ENCODE measurements around the gene GLI3. TPM values are rescaled to one million over a fixed set of nuclear protein-coding genes. Genes with fewer than 3 reads are reported as not detected.

Gene GLI3
- total RNA-seq, 1 experiment from 2014 or later = 45.0 TPM

DNA sequence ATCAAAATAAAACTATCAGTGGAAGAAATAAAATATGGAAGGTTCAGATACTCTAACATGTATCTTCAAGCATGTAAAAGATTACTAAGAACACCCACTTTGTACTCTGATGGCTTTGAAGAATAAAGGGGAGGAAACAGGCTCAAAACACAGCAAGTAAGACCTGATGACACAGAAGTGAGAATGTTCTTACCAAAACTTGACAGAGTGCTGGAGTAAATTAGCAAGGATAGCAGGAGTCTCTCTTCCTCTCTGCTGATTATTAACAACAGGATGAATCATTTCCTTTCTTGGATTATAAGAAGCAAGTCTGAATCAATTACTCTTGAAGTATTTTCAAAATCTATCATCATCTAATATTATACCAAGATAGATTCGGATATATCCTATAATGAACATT, 47.5 kb downstream of the GLI3 start:
- no peaks in the 10 kb centered on the region for H3K79me2 ChIP-seq (ENCODE audit: insufficient read depth, low read length)
- H3K27ac ChIP-seq (ENCODE audit: insufficient read length, low read depth, low read length) = no peak overlapping the region
- no peaks in the 10 kb centered on the region for H3K4me1 ChIP-seq (ENCODE audit: insufficient read depth, low read length)

More for the DNA sequence above, 47.5 kb downstream of the GLI3 start:
- no peak overlapping the region for H3K4me3 Mint-ChIP-seq
- H3K9me3 Mint-ChIP-seq = no peaks in the 10 kb centered on the region; a peak in 1 of 5 replicates
- no peak overlapping the region for H3K23ac ChIP-seq (ENCODE audit: insufficient read length, low read depth, low read length)
- no peak overlapping the region for H4K5ac ChIP-seq (ENCODE audit: insufficient read length, low read depth, low read length)
- no peak overlapping the region for H3K9ac ChIP-seq (ENCODE audit: extremely low read depth, insufficient read length, low read length)
- H4K91ac ChIP-seq (ENCODE audit: insufficient read length, low read depth, low read length) = no peak overlapping the region
- no peak overlapping the region for H3K18ac ChIP-seq (ENCODE audit: insufficient read length, low read depth, low read length)
- H4K20me1 ChIP-seq (ENCODE audit: control insufficient read depth, insufficient read depth, insufficient read length) = peaks cover 3% of the 10 kb centered on the region
- H2AK5ac ChIP-seq (ENCODE audit: insufficient read length, low read length) = no peak overlapping the region
- no peak overlapping the region for H2BK15ac ChIP-seq (ENCODE audit: low read depth, low read length)
- no peak overlapping the region for H2BK12ac ChIP-seq (ENCODE audit: insufficient read length, low read depth, low read length)
- H2BK120ac ChIP-seq (ENCODE audit: low read depth, low read length, poor library complexity, severe bottlenecking) = no peak overlapping the region
- no peak for DNase-seq
- no peak overlapping the region for H3K56ac ChIP-seq (ENCODE audit: insufficient read length, low read depth, low read length)
- H3T11ph ChIP-seq (ENCODE audit: low read length) = no peak overlapping the region
- no peaks in the 10 kb centered on the region for H3K27me3 ChIP-seq (ENCODE audit: insufficient read depth, low read length)
- no peak overlapping the region for H3K4me2 ChIP-seq (ENCODE audit: insufficient read depth, insufficient read length, low read length)
- peaks cover 0 to 2% (median 0%) of the 10 kb centered on the region in 3 experiments; a peak in 2 of 7 replicates for H3K36me3 Mint-ChIP-seq (ENCODE audit: insufficient read depth in 1 of 3, low read depth in 3 of 3)
- no peak overlapping the region for H4K8ac ChIP-seq (replicated peaks; ENCODE audit: insufficient read length, low read depth, low read length)
- no peak overlapping the region for H2BK5ac ChIP-seq (ENCODE audit: insufficient read length, low read length)
- no peaks in the 10 kb centered on the region for H3K79me1 ChIP-seq (ENCODE audit: insufficient read depth, low read depth, low read length, poor library complexity, severe bottlenecking)
- H3K23me2 ChIP-seq (ENCODE audit: insufficient read length, low read depth, low read length, poor library complexity, severe bottlenecking) = no peaks in the 10 kb centered on the region
- TF ChIP-seq, protein P1, sequence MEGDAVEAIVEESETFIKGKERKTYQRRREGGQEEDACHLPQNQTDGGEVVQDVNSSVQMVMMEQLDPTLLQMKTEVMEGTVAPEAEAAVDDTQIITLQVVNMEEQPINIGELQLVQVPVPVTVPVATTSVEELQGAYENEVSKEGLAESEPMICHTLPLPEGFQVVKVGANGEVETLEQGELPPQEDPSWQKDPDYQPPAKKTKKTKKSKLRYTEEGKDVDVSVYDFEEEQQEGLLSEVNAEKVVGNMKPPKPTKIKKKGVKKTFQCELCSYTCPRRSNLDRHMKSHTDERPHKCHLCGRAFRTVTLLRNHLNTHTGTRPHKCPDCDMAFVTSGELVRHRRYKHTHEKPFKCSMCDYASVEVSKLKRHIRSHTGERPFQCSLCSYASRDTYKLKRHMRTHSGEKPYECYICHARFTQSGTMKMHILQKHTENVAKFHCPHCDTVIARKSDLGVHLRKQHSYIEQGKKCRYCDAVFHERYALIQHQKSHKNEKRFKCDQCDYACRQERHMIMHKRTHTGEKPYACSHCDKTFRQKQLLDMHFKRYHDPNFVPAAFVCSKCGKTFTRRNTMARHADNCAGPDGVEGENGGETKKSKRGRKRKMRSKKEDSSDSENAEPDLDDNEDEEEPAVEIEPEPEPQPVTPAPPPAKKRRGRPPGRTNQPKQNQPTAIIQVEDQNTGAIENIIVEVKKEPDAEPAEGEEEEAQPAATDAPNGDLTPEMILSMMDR (conservative IDR thresholded peaks at IDR 0.05) = no peak
- peaks cover 2% of the 10 kb centered on the region; the same call in 1 of the 2 replicates for H3K27me3 Mint-ChIP-seq (ENCODE audit: low read depth)
- H3K14ac ChIP-seq (ENCODE audit: insufficient read depth, low read length) = no peak overlapping the region
- no peak overlapping the region for H2AFZ ChIP-seq (ENCODE audit: low read length)
- H3K4me1 Mint-ChIP-seq = peaks cover 35 to 41% of the 10 kb centered on the region in 2 experiments
- no peak overlapping the region for H3K27ac Mint-ChIP-seq
- H3K4ac ChIP-seq (ENCODE audit: low read depth, low read length) = no peak overlapping the region
- H2BK20ac ChIP-seq (ENCODE audit: low read depth, low read length, poor library complexity, severe bottlenecking) = no peak overlapping the region
- WGBS (ENCODE audit: extremely low coverage, insufficient read length, low lambda C conversion rate) = no CpG with 5 or more reads among the region's 1 CpG
- no peaks in the 10 kb centered on the region for H3K9me3 ChIP-seq (ENCODE audit: control insufficient read depth, low read depth, low read length)
